ENCODE measurements around the gene CLDN19.
"Not testable (repeated sequence)": the region's sequence is repeated elsewhere in the genome, so short reads cannot be mapped to it uniquely, and the experiment has no call there.

The CLDN19 gene

DNA sequence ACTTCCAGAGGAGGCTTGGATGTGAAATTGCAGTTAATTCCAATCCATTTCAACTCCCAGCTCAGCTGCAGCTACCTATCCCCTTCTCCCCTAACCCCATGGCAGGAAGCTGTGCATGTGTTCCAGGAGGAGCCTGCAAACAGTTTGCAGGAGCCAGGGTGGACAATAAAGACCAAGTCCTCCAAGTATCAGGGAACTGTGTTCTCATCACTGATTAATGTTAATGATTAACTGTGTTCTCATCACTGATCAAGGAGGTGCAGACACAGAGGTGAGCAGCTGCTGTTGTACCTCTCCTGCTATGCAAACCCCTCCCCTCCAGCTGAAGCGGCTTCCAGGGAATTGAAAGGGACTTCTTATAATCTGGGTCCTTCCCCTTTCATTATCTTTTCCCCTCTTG lies 19.2 kb downstream of the CLDN19 start:
- DNase-seq (ENCODE audit: extremely low spot score, insufficient read length, low read depth) (no peak), FAIRE-seq (no peak)

DNA sequence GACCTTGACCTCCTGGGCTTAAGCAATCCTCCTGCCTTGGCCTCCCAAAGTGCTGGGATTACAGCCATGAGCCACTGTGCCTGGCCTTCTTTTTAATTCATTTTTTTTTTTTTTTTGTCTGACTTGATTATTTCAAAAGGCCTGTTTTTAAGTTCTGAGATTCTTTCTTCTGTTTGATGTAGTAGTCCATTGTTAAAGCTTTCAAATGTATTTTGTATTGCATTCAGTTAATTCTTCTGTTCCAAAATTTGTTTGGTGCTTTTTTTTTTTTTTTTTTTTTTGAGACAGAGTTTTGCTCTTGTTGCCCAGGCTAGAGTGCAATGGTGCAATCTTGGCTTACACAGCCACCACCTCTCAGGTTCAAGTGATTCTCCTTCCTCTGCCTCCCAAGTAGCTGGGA lies 25.6 kb downstream of the CLDN19 start:
- not testable (repeated sequence) for DNase-seq (ENCODE audit: extremely low spot score, insufficient read length, low read depth); FAIRE-seq

DNA sequence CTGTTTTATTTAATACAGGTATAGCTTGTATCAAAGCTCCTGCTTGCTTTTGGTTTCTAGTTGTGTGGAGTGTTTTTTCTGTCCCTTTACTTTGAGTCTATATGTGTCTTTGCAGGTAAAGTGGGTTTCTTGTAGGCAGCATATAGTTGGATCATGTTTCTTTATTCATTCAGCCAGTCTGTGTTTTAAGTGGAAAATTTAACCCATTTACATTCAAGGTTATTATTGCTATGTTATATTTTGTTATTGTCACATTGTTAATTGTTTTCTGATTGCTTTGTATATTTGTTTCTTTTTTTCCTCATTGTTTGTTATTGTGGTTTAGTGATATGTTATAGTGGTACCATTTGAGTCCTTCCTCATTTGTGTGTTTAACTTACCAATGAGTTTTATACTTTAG lies 26.7 kb downstream of the CLDN19 start:
- DNase-seq (ENCODE audit: extremely low spot score, insufficient read length, low read depth): no peak
- FAIRE-seq: no peak

DNA sequence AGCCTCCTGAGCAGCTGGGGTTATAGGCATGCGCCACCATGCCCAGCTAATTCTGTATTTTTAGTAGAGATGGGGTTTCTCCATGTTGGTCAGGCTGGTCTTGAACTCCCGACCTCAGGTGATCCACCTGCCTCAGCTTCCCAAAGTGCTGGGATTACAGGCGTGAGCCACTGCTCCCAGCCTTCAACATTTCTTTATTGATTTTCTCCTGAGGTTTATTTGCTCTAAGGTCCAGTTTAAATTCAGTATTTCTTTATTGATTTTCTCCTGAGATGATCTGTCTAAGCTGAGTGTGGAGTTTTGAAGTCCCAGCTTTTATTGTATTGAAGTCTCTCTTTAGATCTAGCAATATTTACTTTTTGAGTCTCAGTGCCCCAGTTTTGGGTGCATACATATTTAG lies 27.2 kb downstream of the CLDN19 start:
- FAIRE-seq; DNase-seq (ENCODE audit: extremely low spot score, insufficient read length, low read depth): not testable (repeated sequence)

DNA sequence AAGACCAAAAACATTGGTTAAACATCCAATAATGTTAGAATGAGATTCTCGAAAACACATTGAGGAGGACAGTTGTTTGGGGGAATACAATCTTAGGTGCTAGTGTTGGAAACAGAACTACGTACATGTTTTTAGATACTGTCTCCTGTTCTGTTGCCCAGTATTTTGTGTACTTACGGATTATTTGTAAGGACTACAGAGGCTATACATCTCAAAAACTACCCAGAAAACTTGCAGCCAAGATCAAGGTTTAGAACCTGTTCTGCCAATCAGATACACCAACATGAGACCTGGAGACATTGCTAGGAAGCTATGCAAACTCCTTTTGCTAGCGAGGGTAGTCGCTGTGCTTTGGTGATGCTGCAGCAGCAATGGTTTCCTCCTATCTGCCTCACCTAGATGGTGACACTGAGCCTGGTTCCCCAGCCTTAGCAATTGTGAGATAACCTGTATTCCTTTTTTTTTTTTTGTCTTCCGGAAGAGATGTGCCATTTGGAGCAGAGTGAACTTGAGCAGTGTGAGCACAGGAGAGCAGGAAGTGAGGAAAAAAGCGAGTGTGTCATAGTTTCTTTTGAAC lies 36.1 kb downstream of the CLDN19 start:
- FAIRE-seq: no peak
- DNase-seq (ENCODE audit: extremely low spot score, insufficient read length, low read depth): no peak

DNA sequence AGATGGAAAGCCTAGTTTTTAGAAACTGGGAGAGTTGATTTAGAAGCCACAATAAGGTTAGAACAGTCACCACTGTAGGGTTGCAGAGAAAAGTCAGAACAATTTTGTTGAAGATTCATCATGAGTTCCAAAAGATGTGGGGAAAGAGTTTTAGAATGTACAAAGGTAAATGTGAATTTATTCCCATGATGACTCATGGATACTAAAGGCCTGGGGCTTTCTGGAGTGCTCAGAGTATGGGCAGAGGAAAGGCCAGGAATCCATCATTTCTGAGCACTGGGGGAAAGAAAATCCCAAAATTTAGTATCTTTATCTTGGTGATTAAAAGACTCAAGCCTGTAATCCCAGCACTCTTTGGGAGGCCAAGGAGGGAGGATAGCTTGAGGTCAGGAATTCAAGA lies 40.0 kb downstream of the CLDN19 start:
- no peak for DNase-seq (ENCODE audit: extremely low spot score, insufficient read length, low read depth)
- FAIRE-seq: no peak

DNA sequence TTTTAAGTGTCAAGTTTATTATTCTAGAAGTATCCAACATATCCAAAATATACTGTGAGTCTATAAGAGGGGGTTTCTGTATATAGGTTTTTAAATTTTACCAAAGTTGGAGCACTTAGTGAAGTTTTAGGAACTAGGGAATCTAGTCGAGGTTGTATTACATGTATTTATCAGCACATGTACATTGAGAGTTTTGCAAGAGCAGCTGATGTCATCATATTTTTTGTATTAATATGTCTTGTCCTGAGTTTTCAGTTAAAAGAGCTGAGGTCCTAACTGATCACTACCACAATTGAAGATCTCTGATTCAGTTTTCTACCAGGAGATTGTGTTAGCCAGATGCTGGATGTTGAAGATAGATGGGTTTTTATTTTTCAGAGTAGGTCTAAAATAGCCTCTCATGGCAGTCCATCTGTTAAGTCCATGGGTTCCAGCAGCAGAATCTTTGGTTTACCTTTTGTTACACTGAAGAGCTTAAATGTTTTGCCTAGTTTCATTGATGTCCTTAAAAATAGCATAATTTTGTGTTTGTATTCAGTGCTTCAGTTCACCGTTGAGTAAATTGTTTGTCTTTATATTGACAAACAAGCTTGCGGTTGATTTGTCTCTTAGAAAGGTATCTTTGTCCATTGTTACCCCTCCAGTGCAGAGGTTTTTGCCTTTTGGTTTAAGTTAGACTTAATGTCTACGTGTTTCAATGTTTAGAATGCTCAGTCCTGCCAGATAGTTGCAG lies 41.8 kb downstream of the CLDN19 start:
- FAIRE-seq: no peak
- DNase-seq (ENCODE audit: extremely low spot score, insufficient read length, low read depth): no peak

DNA sequence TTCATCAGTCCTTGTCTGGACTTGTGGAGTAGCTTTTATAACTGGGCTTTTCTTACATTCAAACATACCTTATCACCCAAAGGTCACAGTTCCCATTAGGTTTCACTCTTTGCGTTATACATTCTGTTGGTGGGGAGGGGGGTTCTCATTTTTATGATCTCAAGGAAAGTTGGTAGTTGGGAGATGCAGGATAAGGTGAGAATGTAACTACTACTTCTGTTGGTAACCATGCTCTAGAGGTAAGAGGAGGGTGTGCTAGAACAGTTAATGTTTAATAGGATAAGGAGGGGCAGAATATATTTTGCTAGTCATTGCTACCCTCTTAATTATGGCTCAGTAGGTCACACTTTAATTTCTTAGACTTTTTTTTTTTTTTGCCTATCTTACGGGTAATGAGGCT lies 47.1 kb downstream of the CLDN19 start:
- DNase-seq (ENCODE audit: extremely low spot score, insufficient read length, low read depth) (no peak), FAIRE-seq (peak; percentile 36)

DNA sequence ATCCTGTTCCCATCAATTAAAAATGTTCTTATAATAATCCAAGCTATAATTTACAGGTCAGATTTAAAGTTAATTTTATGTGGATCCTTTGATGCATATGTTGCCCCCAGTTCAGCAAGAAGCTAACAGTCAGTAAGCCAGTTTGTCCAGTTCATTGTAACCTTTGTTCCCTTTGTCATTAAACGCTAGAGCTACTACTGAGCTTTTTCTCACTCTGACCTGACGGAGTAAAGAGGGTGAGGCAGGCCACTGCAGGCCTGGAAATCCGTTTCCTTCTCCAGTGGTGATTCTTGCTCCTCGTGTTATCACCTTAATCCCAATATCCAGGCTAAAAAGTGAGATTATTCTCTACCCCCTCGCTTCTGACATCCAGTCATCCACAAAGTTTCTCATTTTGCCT lies 47.6 kb downstream of the CLDN19 start:
- no peak for FAIRE-seq
- no peak for DNase-seq (ENCODE audit: extremely low spot score, insufficient read length, low read depth)

DNA sequence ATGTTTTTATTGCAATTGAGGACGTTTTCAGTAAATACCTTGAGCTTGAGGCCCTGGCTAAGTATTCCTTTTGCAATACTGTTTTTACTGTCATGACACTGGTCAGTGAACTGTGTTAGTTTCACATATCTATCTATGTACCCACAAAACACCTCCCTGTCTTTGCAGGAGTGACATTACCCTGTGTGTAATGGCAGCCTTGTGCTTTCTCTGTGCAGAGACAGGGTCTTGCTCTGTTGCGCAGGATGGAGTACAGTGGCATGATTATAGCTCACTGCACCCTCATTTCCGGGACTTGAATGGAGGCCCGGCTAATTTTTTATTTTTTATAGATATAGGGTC lies 48.9 kb downstream of the CLDN19 start:
- DNase-seq (ENCODE audit: extremely low spot score, insufficient read length, low read depth) (no peak), FAIRE-seq (no peak)

DNA sequence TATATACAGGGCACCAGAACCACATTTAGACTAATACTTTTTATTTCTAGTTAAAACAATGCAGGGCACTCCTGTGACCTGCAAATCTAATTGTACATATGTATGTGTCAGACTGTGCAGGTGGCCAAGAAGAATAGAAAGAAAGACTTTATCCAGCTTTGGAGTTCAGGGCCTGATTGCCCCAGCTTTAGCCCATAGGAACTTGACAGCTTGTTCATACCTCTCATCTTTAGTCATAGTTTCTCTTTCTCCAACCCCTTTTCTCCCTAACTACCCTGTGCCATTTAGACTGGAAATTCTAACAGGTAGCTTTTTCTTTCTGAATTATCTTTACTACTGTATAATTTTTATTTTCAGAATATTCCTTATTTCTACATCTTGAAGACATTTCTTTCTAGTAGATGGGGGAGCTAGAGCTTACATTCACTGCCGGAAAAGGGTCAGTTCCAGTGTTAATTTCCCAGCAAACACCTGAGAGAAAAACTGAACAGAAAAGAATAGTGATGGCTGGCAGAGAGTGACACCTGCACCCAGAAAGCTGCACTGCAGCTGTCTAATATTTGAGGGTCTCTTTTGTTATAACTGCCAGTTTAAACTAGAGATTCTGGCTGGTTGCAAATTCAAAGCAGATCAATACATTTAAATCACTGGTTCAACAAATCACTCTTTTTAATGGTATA lies 49.4 kb downstream of the CLDN19 start:
- DNase-seq (ENCODE audit: extremely low spot score, insufficient read length, low read depth) (no peak), FAIRE-seq (no peak)

DNA sequence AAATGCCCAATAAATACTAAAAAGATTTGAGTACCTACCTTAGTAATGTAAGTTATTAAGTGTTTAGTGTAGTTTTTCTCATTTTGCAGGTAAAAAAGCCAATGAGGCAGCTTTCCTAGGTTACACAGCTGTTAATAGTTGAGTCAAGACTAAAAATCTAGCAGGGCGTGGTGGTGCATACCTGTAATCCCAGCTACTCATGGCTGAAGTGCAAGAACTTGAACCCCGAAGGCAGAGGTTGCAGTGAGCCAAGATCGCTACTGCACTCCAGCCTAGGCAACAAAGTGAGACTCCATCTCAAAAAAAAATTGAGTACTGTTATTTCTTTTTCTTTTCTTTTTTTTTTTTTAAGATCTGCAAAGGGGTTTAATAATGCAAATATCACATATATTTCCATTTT lies 50.1 kb downstream of the CLDN19 start:
- FAIRE-seq (no peak), DNase-seq (ENCODE audit: extremely low spot score, insufficient read length, low read depth) (no peak)

DNA sequence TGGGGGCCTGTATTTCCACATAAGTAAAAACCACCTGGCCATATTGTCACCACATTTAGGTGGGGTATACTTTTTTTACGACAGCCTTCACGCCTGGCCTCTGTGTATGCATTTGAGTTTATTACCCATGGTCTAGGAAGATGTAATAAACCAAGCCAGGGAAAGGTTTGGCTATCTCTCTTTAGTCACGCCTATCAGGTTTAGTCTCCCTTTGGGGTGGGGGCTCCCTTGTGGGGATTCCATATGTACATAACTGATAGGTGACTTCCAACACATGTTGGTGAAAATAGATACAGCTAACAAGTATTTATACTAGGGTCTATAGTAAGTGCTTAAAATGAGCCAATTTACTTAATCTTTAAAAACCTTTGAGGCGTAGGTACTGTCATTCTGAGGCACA lies 53.6 kb downstream of the CLDN19 start:
- no peak for DNase-seq (ENCODE audit: extremely low spot score, insufficient read length, low read depth)
- FAIRE-seq: no peak

DNA sequence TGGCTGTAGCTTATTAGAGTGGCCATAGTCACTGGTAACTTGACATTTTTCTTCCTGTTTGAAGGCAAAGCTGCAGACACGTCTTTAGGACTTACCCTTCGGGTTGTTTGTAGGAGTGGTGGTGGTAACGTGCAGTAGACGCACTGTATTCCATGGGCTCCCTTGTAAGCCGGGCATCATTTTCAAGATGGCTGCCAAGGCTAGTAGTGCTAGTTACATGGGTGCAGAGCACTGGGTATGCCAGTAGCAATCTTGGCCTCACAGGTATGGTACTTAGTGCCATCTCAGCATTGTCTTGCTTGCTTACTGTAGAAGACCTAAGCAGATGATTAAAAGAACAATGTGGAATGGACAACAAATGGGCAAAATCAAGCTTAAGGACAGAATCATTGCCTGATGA lies 55.9 kb downstream of the CLDN19 start:
- DNase-seq (ENCODE audit: extremely low spot score, insufficient read length, low read depth) (no peak), FAIRE-seq (no peak)

Measured in GM18507 (cell line).